ENCODE data around the gene MAGI2.

GRCh38 chr7:79304711-79305110, 148.8 kb downstream of the MAGI2 start:
- TF ChIP-seq CTCF (IDR thresholded peaks at IDR 0.05; ENCODE audit: low read depth, low read length, poor library complexity, severe bottlenecking) (no peak), EZH2phosphoT487 (IDR thresholded peaks at IDR 0.05; ENCODE audit: borderline replicate concordance, low read length) (no peak)
